LoVo (cell line): Measurements from ENCODE around the gene FRMD6.
A peak's percentile ranks its signal among the peaks of the same experiment; 100 is the strongest.

ENCODE experiments used
- DNase-seq: peaks from one replicate; pipeline ENCODE4 v3.0.0-alpha.2; 2016; ENCODE audit warnings: low spot score

FRMD6 gene

GRCh38 chr14:51651388-51652167 lies at the start of gene FRMD6:
Gene FRMD6, plus strand, starts transcription at chr14:51651910. Its CDS starts 37,927 bp downstream, at chr14:51689837.
- DNase-seq, result peak; percentile 82

DNA sequence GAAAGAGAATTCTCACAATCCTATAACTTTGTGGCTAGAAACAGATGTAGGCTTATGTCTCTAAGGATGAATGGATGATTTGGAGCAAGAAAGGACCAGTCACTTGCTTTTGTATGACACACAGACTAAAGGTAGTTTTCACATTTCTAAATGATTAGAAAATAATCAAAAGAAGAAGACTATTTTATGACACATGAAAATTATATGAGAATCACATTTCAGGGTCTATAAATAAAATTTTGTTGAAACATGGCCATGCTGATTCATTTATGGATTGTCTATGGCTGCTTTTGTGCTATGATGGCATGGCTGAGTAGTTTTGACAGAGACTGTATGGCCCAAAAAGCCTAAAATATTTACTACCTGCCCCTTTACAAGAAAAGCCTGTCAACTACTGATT lies 49.4 kb upstream of the FRMD6 start:
- DNase-seq, result no peak

GRCh38 chr14:51603495-51603894 lies 48.2 kb upstream of the FRMD6 start:
- no peak for DNase-seq

GRCh38 chr14:51604073-51604472 lies 47.6 kb upstream of the FRMD6 start:
- no peak for DNase-seq

- DNase-seq, result no peak
These were observed 46.1 kb upstream of the FRMD6 start for GRCh38 chr14:51605575-51605974.

DNA sequence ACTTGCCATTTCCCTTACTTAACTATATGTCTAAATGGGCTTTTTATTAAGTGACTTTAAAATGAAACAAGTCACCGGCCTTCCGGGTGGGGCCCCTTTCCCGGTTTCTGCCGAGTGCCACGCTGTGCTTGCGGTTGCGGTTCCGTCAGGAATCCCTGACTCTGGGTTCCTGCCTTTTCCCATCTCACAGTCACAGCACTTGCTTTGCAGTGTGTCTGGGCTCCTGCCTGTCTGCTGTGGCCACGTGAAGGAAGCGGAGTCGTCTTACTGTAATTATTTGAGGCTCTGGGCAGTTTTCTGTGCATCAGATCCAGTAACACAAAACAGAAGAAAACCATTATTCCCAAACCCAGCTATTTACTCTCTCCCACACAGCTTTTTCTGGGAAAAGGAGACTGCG lies 44.0 kb upstream of the FRMD6 start:
- DNase-seq, result no peak

- DNase-seq, result no peak
These were observed 42.3 kb upstream of the FRMD6 start for GRCh38 chr14:51609251-51609954.

DNA sequence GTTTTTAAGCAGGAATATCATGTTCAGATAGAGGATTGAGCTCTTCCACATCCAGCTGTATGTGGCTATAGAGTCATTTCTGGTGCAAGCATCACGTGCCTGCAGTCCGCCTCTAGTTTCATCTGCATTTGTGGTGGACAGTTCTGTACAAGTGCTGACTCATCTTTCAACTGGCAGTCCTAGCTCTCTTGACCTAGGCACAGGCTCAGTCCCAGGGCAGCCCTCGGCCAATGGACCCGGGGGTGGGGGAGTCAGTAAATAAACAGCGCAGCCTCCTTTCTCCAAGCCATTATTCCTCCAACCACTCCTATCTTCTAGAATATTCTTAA lies 41.8 kb upstream of the FRMD6 start:
- DNase-seq, result no peak

DNA sequence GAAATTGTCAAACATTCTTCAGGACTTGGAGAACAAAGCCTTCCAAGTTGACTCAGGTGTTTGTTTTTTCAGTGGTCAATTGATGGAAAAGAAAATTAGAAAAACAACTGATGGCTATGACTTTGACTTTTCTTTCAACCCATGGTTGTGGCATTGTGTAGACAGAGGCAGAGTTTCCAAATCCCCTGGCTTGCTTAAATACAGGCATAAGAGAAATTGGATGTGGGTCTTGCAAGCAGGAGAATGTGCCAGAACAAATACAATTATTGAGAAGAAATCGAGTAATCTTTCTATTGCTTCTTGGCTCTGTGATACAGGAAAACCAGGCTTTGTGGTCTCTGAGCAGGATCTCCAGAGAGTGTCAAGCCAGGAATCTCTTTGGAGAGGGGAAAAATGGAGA lies 40.9 kb upstream of the FRMD6 start:
- no peak for DNase-seq

GRCh38 chr14:51612449-51612848 lies 39.3 kb upstream of the FRMD6 start:
- DNase-seq, result no peak

DNA sequence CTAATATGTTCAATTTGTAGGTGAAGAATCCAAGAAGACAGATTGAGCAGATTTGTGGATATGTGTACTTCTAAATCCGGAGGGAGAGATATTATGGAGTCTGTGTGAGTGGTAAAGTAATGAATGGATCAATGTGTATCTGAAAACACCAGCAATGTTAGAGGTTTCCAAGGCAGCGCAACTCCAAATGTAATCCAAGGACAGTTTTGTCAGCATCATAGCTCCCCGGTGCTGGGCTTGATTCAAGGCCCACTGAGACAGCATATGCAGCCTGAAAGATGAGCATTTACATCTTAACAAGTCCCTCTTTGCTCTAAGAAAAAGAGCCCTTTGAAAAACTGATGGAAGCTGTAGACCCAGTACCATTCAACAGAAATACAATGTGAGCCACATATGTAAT lies 38.3 kb upstream of the FRMD6 start:
- DNase-seq, result no peak

DNA sequence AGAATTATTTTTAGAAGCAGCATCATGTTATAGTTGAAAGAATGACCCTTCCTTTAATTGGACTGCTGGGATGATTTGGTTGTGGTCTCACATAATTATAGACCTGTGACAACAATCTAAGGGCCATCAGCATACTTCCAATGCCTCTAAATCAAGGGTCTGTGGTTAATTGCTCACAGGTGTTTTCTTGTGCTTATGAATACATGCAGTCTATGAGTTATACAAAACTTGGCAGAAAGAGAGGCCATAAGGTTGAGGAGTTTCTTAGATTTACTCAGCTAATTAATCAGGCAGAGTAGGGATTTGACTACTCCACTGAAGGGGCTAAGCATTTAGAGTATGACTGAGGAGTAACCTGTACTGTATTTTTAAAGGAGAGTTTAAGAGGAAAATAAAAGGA lies 37.0 kb upstream of the FRMD6 start:
- DNase-seq, result no peak

DNA sequence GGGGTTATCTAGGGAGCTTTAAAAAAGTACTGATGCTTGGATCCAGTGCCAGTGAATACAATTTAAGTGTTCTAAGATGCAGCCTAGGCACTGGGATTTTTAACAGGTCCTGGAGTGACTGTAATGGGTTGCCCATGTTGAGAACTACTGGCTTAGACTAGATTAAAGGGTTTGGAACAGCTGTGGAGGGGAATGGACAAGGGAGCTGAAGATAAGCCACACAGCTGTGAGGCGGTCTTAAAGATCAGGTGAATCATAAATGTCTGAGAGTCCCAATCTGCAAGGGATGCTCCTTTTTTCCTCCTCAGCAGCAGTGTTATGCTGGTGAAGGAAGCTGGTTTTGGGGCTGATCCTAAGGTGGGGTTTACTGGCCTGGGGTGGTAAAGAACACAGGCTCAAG lies 35.5 kb upstream of the FRMD6 start:
- no peak for DNase-seq

- peak; percentile 45 for DNase-seq
These were observed 34.8 kb upstream of the FRMD6 start for GRCh38 chr14:51616724-51617409.

GRCh38 chr14:51619561-51619960 lies 32.1 kb upstream of the FRMD6 start:
- DNase-seq, result no peak

- DNase-seq, result no peak
These were observed 31.7 kb upstream of the FRMD6 start for GRCh38 chr14:51620056-51620455.

DNA sequence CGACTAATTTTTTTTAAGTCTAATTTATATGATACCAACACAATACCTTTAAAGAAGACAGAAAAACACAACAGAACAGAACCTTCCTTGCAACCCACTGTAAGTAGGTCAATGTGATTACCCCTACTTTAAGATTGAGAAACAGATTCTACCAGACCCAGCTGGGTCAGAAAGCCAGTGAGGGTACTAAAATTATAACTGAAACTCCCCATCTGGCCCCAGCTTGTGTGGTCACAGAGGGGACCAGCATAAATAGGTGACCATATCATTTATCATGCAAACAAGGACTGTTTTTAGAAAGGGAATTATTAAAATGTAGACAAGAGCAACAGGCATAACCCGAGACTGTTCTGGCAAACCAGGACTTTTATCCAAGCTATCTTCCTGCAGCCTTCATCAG lies 30.1 kb upstream of the FRMD6 start:
- no peak for DNase-seq

GRCh38 chr14:51622376-51622775 lies 29.3 kb upstream of the FRMD6 start:
- DNase-seq, result no peak

DNA sequence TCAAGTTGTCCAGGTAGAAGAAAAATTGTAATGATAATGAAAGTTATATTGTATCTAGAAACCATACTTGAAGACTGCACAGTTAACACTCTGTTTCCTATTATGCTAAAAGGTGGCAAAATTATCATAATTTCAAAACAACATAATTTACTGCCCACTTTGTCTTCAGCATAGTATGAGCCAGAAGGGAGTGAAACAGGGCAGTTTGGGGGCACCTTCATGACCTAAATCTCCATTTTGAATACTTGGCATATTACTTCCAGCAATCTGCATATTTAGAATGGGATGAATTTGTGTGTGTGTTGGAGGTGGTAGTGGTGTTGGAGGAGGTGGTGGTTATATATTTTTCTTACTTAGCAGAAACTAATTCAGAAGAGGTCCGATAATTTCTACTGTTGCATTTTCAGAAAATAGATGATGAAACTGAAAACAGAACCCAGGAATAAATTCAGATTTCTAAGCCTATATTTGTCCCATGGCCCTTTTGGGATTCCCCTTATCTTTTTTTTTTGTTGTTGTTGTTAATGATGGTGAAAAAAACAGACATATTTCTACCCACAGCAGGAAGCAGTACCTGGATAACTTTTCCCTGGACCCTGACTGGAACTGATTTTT lies 26.6 kb upstream of the FRMD6 start:
- no peak for DNase-seq

DNA sequence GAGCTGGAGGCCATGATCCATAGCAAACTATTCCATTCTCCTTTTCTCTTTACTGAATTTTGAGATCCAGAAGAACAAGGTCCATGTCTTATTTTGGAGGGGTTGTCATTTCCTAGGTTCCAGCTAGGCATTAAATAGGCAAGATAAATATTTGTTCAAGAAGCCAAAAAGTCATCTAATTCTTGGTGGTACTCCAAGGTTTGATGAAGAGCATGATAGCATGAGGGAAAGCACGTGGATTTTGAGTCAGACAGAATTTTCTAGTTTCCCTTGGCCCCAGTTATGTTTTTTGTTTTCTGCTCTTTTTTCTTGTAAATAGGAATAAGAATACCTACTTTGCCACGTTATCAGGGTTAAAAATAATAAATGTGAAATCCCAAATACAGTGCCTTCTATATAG lies 25.5 kb upstream of the FRMD6 start:
- no peak for DNase-seq

DNA sequence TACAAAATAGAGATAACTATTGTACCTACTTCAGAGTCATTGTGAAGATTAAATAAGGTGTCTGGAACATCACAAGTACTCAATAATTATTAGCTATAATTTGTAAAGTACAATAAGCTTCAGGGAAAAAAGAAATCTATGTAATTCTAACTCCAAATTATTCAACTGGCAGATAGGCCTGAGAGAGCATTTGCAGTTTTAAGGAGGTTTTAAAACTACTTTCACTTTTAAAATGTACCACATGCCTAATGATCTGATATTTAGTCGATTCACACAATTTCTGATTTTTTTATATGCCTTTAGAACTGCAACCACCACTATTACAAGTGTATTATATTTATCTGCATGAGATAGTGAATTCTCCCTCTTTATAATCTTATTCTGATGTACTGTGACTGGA lies 24.9 kb upstream of the FRMD6 start:
- DNase-seq, result no peak

DNA sequence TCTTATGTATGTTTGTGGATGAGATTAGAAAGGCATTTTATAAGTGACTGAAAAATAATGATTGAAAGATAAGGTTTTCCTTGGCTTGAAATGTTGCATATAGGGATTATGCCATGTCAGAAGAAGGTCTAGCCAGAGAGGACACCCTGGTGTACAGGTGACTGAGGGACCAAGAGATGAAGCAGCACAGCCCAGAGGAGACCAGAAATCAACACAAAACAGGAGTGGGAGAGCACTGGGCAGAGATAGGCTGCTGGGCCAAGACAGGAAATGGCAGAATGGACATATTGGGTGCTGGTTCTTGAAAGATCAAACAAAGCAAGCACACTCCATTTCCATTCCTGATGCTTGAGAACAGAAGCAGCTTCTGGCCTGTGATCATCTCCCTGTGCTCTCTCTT lies 24.4 kb upstream of the FRMD6 start:
- no peak for DNase-seq

DNA sequence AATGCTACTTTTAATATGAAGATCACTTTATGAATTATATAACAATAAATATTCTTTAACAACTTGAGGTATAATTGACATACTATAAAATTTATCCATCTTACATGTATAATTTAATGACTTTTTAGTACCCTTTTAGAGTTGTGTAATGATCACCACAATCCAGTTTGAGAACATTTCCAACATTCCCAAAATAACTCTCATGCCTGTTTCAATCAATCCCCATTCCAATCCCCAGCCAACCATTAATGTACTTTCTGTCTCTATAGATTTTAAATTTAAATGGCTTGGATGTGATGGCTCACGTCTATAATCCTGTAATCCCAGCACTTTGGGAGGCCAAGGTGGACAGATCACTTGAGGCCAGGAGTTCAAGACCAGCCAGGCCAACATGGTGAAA lies 23.5 kb upstream of the FRMD6 start:
- DNase-seq, result no peak
